DOHH2 (cell line): Measurements from ENCODE around the gene DCHS2.
"Not testable (repeated sequence)": the region's sequence is repeated elsewhere in the genome, so short reads cannot be mapped to it uniquely, and the experiment has no call there.

Experiments used
- H3F3A ChIP-seq: fragments of 200-600 bp; sonication (generic), shearing (Covaris generic); 2 replicates; pipeline ENCODE4 v1.6.0; 2016; ENCODE audit warnings: antibody characterized with exemption, mild to moderate bottlenecking; ENCODE audit not compliant: control insufficient read depth, insufficient read depth
- H3K27ac ChIP-seq: fragments of 200-600 bp; sonication (generic); 2 replicates; pipeline ENCODE4 v1.5.1; 2014; ENCODE audit warnings: low read depth, mild to moderate bottlenecking, low read length, moderate library complexity
- H3K27me3 ChIP-seq: fragments of 200-600 bp; sonication (generic); 2 replicates; pipeline ENCODE4 v1.6.1; 2014; ENCODE audit warnings: mild to moderate bottlenecking, low read length, mixed read lengths; ENCODE audit not compliant: control insufficient read depth
- H3K36me3 ChIP-seq: fragments of 200-600 bp; sonication (generic); 2 replicates; pipeline ENCODE4 v1.6.1; 2014; ENCODE audit warnings: mild to moderate bottlenecking, low read length, moderate library complexity, mixed read lengths; ENCODE audit not compliant: control insufficient read depth
- H3K4me1 ChIP-seq: fragments of 200-600 bp; sonication (generic); 2 replicates; pipeline ENCODE4 v1.6.1; 2014; ENCODE audit warnings: mild to moderate bottlenecking, low read length, mixed read lengths; ENCODE audit not compliant: control insufficient read depth
- H3K4me2 ChIP-seq: fragments of 200-600 bp; sonication (generic); 2 replicates; pipeline ENCODE4 v1.6.0; 2014; ENCODE audit warnings: mild to moderate bottlenecking, low read length, moderate library complexity
- H3K4me3 ChIP-seq: fragments of 200-600 bp; sonication (generic); 2 replicates; pipeline ENCODE4 v1.5.1; 2014; ENCODE audit warnings: mild to moderate bottlenecking, low read length, mixed read lengths
- H3K79me2 ChIP-seq: fragments of 200-600 bp; sonication (generic); 2 replicates; pipeline ENCODE4 v1.6.1; 2014; ENCODE audit warnings: mild to moderate bottlenecking, low read length, mixed read lengths; ENCODE audit not compliant: control insufficient read depth
- H3K9me2 ChIP-seq: fragments of 200-600 bp; sonication (generic); replicated peaks from 2 replicates; pipeline ENCODE4 v1.6.1; 2014; ENCODE audit warnings: mild to moderate bottlenecking, low read length, mixed read lengths; ENCODE audit not compliant: control insufficient read depth
- H3K9me3 ChIP-seq: fragments of 200-600 bp; sonication (generic); 2 replicates; pipeline ENCODE4 v1.6.1; 2014; ENCODE audit warnings: antibody characterized with exemption, low read length, mixed read lengths; ENCODE audit not compliant: control insufficient read depth, insufficient read depth
- H4K20me1 ChIP-seq: fragments of 200-600 bp; sonication (generic); 2 replicates; pipeline ENCODE4 v1.6.0; 2014; ENCODE audit warnings: low read depth, mild to moderate bottlenecking, antibody characterized with exemption, low read length, moderate library complexity; ENCODE audit not compliant: control insufficient read depth, insufficient read depth
- CTCF ChIP-seq: fragments of 200-600 bp; sonication (generic); IDR thresholded peaks from one replicate; pipeline ENCODE4 v1.5.1; 2014; ENCODE audit warnings: antibody characterized with exemption, mild to moderate bottlenecking, low read depth, low read length; ENCODE audit not compliant: poor library complexity, severe bottlenecking
- EZH2phosphoT487 ChIP-seq: fragments of 200-600 bp; sonication (generic); IDR thresholded peaks from 2 replicates; pipeline ENCODE4 v1.6.1; 2017; ENCODE audit warnings: borderline replicate concordance, mild to moderate bottlenecking, antibody characterized with exemption, low read length, moderate library complexity, mixed read lengths

Gene DCHS2

GRCh38 chr4:154218051-154218450, 273.5 kb downstream of the DCHS2 start:
- Histone ChIP-seq H4K20me1 (no peaks in the 10 kb centered on the region), H3K36me3 (no peaks in the 10 kb centered on the region), H3K4me2 (no peak overlapping the region), H3K9me3 (peaks cover 4% of the 10 kb centered on the region; the same call in 1 of the 2 replicates), H3K27me3 (no peaks in the 10 kb centered on the region), H3F3A (no peaks in the 10 kb centered on the region), H3K27ac (no peak overlapping the region), H3K4me3 (no peak overlapping the region), H3K4me1 (no peaks in the 10 kb centered on the region), H3K9me2 (no peaks in the 10 kb centered on the region), H3K79me2 (no peaks in the 10 kb centered on the region)
- TF ChIP-seq CTCF: no peak
- no peak for TF ChIP-seq EZH2phosphoT487

GRCh38 chr4:154217384-154217783, 274.2 kb downstream of the DCHS2 start:
- not testable (repeated sequence) for H3K4me1 ChIP-seq, H3K27ac ChIP-seq, H3K9me2 ChIP-seq, H3K79me2 ChIP-seq, H3K36me3 ChIP-seq, H3F3A ChIP-seq, H3K4me3 ChIP-seq, H4K20me1 ChIP-seq, H3K27me3 ChIP-seq, H3K9me3 ChIP-seq, H3K4me2 ChIP-seq

GRCh38 chr4:154211506-154211905, 280.1 kb downstream of the DCHS2 start:
- Histone ChIP-seq H3K4me1 (no peaks in the 10 kb centered on the region), H3K4me3 (no peak overlapping the region), H3K36me3 (no peaks in the 10 kb centered on the region), H3K4me2 (no peak overlapping the region), H3K27ac (no peak overlapping the region), H3K79me2 (no peaks in the 10 kb centered on the region), H3F3A (no peaks in the 10 kb centered on the region), H3K27me3 (no peaks in the 10 kb centered on the region), H3K9me3 (no peaks in the 10 kb centered on the region), H4K20me1 (no peaks in the 10 kb centered on the region), H3K9me2 (no peaks in the 10 kb centered on the region)
- TF ChIP-seq CTCF: no peak
- no peak for TF ChIP-seq EZH2phosphoT487

GRCh38 chr4:154208424-154208823, 283.2 kb downstream of the DCHS2 start:
- no peak overlapping the region for H3K27ac ChIP-seq
- TF ChIP-seq EZH2phosphoT487 (no peak), CTCF (no peak)

More at GRCh38 chr4:154208424-154208823, 283.2 kb downstream of the DCHS2 start:
- H3K79me2 ChIP-seq: no peaks in the 10 kb centered on the region
- no peaks in the 10 kb centered on the region for H3K9me3 ChIP-seq
- no peaks in the 10 kb centered on the region for H3F3A ChIP-seq
- H3K4me3 ChIP-seq: no peak overlapping the region
- H4K20me1 ChIP-seq: no peaks in the 10 kb centered on the region
- H3K36me3 ChIP-seq: no peaks in the 10 kb centered on the region
- H3K27me3 ChIP-seq: no peaks in the 10 kb centered on the region
- H3K4me1 ChIP-seq: no peaks in the 10 kb centered on the region
- H3K4me2 ChIP-seq: no peak overlapping the region
- H3K9me2 ChIP-seq: no peaks in the 10 kb centered on the region
